Gastrocnemius medialis (tissue), 4 donors: ENCODE results near the gene DLL4.
A peak's percentile ranks its signal among the peaks of the same experiment; 100 is the strongest.

Experiments
- CTCF ChIP-seq, 5 experiments: fragments of 450-650 bp in 3 of 5; fragments of 200-600 bp in 2 of 5; sonication (generic) in 2 of 5; IDR thresholded peaks in 4 of 5; conservative IDR thresholded peaks in 1 of 5; 1 replicate in 4 of 5; 2 replicates in 1 of 5; pipeline ENCODE4 v1.5.1; 2016 to 2019; ENCODE audit warnings: antibody characterized with exemption in 5 of 5, mild to moderate bottlenecking in 3 of 5, moderate library complexity in 3 of 5
- POLR2A ChIP-seq, 2 donors: fragments of 450-650 bp; IDR thresholded peaks; one replicate each; pipeline ENCODE4 v1.6.1; 2017; ENCODE audit warnings: antibody characterized with exemption in 2 of 2, mild to moderate bottlenecking in 2 of 2, moderate library complexity in 2 of 2

GRCh38 chr15:40906091-40906990 is 22.8 kb upstream of the DLL4 start:
- peak; percentile 91 to 97 (median 94) for TF ChIP-seq CTCF (IDR thresholded peaks at IDR 0.05 in 4 of 5, conservative IDR thresholded peaks at IDR 0.05 in 1 of 5)
- peak; percentile 54 to 58 for TF ChIP-seq POLR2A (IDR thresholded peaks at IDR 0.05)
